ENCODE results near the gene KMT2C.

GRCh38 chr7:152203095-152203494 lies 232.7 kb downstream of the KMT2C start:
- TF ChIP-seq, protein P1, sequence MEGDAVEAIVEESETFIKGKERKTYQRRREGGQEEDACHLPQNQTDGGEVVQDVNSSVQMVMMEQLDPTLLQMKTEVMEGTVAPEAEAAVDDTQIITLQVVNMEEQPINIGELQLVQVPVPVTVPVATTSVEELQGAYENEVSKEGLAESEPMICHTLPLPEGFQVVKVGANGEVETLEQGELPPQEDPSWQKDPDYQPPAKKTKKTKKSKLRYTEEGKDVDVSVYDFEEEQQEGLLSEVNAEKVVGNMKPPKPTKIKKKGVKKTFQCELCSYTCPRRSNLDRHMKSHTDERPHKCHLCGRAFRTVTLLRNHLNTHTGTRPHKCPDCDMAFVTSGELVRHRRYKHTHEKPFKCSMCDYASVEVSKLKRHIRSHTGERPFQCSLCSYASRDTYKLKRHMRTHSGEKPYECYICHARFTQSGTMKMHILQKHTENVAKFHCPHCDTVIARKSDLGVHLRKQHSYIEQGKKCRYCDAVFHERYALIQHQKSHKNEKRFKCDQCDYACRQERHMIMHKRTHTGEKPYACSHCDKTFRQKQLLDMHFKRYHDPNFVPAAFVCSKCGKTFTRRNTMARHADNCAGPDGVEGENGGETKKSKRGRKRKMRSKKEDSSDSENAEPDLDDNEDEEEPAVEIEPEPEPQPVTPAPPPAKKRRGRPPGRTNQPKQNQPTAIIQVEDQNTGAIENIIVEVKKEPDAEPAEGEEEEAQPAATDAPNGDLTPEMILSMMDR (IDR thresholded peaks at IDR 0.05 in 2 of 3, conservative IDR thresholded peaks at IDR 0.05 in 1 of 3; ENCODE audit: control insufficient read depth in 2 of 3, extremely low read depth in 1 of 3, insufficient read depth in 1 of 3, low read depth in 3 of 3, low read length in 3 of 3): no peak
- no peak for TF ChIP-seq CHD1 (IDR thresholded peaks at IDR 0.05; ENCODE audit: low read depth, low read length)
- no peak for TF ChIP-seq TAF1 (IDR thresholded peaks at IDR 0.05; ENCODE audit: borderline replicate concordance, low read depth, low read length)
- TF ChIP-seq PBX3 (IDR thresholded peaks at IDR 0.05; ENCODE audit: insufficient replicate concordance, low read depth, low read length): no peak
- TF ChIP-seq POLR2A (IDR thresholded peaks at IDR 0.05; ENCODE audit: low read depth, low read length): no peak
- TF ChIP-seq SIN3A (IDR thresholded peaks at IDR 0.05; ENCODE audit: low read depth, low read length): no peak
- no peak for TF ChIP-seq MAX (IDR thresholded peaks at IDR 0.05; ENCODE audit: low read depth, low read length)
- no peak for TF ChIP-seq CBX5 (IDR thresholded peaks at IDR 0.05; ENCODE audit: low read depth)
- no peak for TF ChIP-seq EZH2 (IDR thresholded peaks at IDR 0.05; ENCODE audit: borderline replicate concordance, control insufficient read depth, low read depth, low read length)
- no peak for TF ChIP-seq CEBPB (IDR thresholded peaks at IDR 0.05; ENCODE audit: borderline replicate concordance in 1 of 2, low read depth in 2 of 2, low read length in 2 of 2)
- no peak for TF ChIP-seq CHD2 (IDR thresholded peaks at IDR 0.05; ENCODE audit: borderline replicate concordance, low read depth, low read length)
- TF ChIP-seq ZNF274 (IDR thresholded peaks at IDR 0.05; ENCODE audit: insufficient read depth, insufficient read length): no peak
- TF ChIP-seq RAD21 (IDR thresholded peaks at IDR 0.05; ENCODE audit: insufficient read depth, low read depth, low read length): no peak
- TF ChIP-seq SIX5 (IDR thresholded peaks at IDR 0.05; ENCODE audit: low read depth, low read length, severe bottlenecking): no peak

Measured in GM12878 (cell line).